Amniotic epithelial cell (primary cell): ENCODE measurements around the gene TNFAIP3.

Experiments used
- DNase-seq: peaks from one replicate; pipeline ENCODE4 v3.0.0-alpha.2; 2010; ENCODE audit warnings: low read depth

Gene TNFAIP3

DNA sequence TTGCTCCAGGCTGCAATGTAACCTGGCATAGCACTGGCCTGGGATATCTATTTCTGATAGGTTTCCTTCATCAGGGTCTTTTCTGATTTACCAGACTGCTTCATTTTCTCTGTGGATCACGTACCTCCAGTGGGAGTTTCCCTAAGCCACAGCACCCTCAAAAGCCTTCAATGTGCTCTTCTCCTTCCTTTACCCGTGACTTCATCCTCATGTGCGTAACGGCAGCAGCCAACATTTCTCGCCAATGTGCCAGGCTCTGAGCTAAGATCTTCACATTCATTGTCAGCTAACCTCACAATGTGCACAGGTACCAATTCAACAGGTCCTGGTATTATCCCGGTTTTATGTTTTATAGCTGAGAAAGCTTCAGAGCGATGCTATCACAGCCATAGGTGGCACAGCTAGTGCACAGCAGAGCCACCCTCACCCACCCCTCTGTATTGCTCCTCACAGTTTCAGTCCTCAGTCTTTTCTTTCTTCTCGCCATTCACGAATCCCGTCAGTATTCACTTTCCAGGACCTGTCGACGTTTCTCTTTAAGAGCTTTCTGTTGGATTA is 58.2 kb downstream of the TNFAIP3 start:
- no peak for DNase-seq

DNA sequence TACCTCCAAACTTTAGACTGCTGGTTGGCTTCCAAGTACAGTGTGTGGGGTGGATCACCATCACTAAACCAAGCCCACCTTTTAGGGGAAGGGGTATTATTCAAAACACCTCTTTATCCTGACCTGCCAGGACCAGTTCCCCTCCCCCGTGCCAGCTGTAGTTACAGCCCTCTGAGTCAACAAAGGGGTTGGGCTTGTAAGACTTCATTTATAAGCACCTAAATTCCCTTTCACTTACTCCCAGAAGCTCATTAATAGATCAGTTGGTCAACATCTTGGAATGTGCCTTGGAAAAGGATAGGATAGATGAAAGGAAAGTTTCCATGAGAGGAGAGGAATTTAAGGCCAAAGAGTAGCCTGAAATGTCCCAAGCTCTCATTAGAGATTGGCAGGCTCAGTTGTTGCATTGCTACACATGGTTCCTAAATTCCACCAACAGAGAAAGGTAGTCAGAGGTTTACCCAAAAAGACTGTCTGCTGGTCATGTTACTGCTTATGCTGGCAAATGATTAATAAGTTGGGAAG is 59.2 kb downstream of the TNFAIP3 start:
- peak; percentile 91 for DNase-seq

DNA sequence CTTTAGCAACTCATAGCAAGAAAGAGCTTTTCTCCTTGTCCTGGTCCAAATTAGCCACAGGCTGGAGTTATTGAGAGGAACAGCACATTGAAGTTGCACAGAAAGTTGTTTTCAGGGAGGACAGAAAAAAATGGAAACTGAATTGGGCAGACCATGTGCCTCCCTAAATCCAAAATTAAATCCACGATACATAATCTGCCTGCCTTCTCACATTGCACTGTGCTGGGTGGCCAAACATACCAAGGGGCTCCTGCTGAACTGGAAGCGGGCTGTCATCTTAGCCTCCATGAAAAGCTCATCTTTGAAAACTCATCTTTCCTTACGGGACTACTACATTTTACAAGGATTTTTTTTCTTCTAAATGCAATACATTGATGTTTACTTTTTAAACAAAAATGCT is 59.9 kb downstream of the TNFAIP3 start:
- no peak for DNase-seq

DNA sequence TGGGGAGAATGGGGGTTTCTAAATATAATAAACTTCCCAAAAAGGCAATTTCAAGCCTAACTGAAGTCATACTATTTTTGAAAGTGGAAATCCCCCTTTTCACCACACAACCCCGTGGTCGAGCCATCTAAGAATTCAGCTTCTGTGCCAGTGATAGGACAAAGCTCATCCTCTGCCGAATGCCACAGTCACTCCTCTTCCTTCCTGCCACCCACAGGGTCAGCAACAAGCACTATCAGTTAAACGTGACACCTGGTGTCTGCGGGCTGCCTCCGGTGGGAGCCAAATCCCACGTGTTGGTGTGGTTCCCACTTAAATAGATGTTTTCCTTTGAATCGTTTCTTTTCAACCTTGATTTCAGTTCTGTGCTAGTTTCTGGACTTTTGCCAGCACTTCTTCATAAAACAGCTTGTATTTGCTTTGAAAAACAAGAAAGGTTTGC is 60.7 kb downstream of the TNFAIP3 start:
- no peak for DNase-seq

GRCh38 chr6:137928286-137928685 is 61.2 kb downstream of the TNFAIP3 start:
- no peak for DNase-seq

DNA sequence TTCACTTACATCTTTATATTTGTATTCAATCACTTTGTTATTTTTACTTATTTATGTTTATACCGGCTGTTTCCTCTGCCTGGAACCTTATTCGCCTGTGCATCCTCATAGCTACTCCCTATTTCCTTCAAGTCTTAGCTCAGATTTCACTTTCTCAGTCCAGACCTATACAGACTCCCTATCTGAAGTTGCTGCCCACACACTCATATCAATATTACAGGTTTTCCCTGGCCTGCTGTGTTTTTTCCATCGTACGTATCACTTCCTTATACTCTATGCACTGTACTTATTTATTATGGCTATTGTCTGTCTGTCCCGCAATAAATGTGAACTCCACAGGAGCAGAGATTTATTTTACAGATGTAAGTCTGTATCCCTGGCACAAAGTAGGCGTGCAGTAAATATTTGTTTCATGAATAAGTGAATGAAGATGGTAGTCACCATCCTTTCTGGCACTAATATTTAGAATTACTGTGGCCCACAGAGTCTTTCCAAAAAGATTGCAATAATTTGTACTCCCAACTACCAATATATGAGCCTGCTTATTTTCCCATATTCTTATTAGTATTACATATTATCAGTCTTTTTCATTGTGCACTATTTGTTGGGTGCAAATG is 64.9 kb downstream of the TNFAIP3 start:
- no peak for DNase-seq
